ENCODE results near the gene EPB41L2. TPM values are rescaled to one million over a fixed set of nuclear protein-coding genes. Genes with fewer than 3 reads are reported as not detected.

The EPB41L2 gene
- total RNA-seq, 2 donors from 2014 or later = 41.9 to 47.2 TPM

GRCh38 chr6:130872250-130873095 is 190.6 kb downstream of the EPB41L2 start:
- Histone ChIP-seq H3K9me3 (no peaks in the 10 kb centered on the region), H3K4me1 (no peaks in the 10 kb centered on the region), H3K27me3 (no peaks in the 10 kb centered on the region), H3K36me3 (peaks cover 8% of the 10 kb centered on the region), H3K27ac (no peak overlapping the region), H3K4me3 (no peak overlapping the region)
- TF ChIP-seq, protein P1, sequence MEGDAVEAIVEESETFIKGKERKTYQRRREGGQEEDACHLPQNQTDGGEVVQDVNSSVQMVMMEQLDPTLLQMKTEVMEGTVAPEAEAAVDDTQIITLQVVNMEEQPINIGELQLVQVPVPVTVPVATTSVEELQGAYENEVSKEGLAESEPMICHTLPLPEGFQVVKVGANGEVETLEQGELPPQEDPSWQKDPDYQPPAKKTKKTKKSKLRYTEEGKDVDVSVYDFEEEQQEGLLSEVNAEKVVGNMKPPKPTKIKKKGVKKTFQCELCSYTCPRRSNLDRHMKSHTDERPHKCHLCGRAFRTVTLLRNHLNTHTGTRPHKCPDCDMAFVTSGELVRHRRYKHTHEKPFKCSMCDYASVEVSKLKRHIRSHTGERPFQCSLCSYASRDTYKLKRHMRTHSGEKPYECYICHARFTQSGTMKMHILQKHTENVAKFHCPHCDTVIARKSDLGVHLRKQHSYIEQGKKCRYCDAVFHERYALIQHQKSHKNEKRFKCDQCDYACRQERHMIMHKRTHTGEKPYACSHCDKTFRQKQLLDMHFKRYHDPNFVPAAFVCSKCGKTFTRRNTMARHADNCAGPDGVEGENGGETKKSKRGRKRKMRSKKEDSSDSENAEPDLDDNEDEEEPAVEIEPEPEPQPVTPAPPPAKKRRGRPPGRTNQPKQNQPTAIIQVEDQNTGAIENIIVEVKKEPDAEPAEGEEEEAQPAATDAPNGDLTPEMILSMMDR (IDR thresholded peaks at IDR 0.05) = peak; percentile 65 to 87
- peak; percentile 78 for DNase-seq (ENCODE audit: low spot score)

- no peaks in the 10 kb centered on the region for H3K9me3 ChIP-seq
- H3K27me3 ChIP-seq = no peaks in the 10 kb centered on the region
- DNase-seq (ENCODE audit: low spot score) = no peak
- H3K4me3 ChIP-seq = no peak overlapping the region
- TF ChIP-seq, protein P1 (IDR thresholded peaks at IDR 0.05) = no peak
- H3K36me3 ChIP-seq = peaks cover 8% of the 10 kb centered on the region
- H3K27ac ChIP-seq = no peak overlapping the region
- H3K4me1 ChIP-seq = no peaks in the 10 kb centered on the region
These were observed 192.7 kb downstream of the EPB41L2 start for GRCh38 chr6:130870179-130870880.

DNA sequence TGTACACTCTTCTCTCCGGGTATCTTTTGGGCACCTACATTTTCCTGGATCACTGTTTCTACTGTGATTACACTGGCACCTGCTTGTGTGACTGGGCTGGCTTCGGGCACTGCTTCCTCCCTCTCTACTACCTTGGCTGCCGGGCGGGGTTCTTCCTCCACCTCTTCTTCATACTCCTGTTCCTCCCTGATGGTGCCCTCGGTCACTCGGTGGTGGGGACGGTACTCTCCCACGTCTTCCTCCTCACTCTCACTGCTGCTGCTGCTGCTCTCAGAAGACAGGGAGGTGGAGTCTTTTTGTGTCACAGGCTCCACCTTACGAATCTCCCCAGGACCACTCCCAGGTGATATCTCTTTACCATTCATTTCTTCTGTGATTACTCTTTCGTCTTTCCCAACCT is 193.4 kb downstream of the EPB41L2 start:
- Histone ChIP-seq H3K27ac (no peak overlapping the region), H3K36me3 (peaks cover 14% of the 10 kb centered on the region), H3K9me3 (no peaks in the 10 kb centered on the region), H3K4me3 (no peak overlapping the region), H3K4me1 (no peaks in the 10 kb centered on the region), H3K27me3 (no peaks in the 10 kb centered on the region)
- TF ChIP-seq, protein P1 (IDR thresholded peaks at IDR 0.05) = no peak
- no peak for DNase-seq (ENCODE audit: low spot score)

DNA sequence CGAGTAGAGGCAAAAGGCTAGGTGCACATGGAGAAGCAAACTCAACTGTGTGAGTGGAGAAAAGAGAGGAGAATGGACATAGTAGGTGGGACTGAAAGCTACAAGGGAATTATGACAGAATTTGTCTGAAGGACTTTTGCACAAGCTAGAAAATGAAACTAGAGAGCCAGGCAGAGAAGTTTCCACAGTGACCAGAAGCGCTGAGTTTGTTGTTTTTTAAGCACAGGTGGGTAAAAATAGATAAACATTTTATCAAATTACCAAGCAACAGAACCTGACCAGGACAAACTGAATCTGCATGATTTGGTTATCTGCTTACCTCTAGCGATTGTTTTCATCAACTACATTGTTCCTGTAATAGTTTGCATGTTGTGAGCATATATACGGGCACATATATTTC is 197.3 kb downstream of the EPB41L2 start:
- peaks cover 15% of the 10 kb centered on the region for H3K36me3 ChIP-seq
- TF ChIP-seq, protein P1 (IDR thresholded peaks at IDR 0.05) = no peak
- no peak overlapping the region for H3K27ac ChIP-seq
- DNase-seq (ENCODE audit: low spot score) = no peak
- H3K27me3 ChIP-seq = no peaks in the 10 kb centered on the region
- H3K4me1 ChIP-seq = no peaks in the 10 kb centered on the region
- no peaks in the 10 kb centered on the region for H3K9me3 ChIP-seq
- H3K4me3 ChIP-seq = no peak overlapping the region

GRCh38 chr6:130864344-130864743 is 198.7 kb downstream of the EPB41L2 start:
- Histone ChIP-seq H3K27me3 (no peaks in the 10 kb centered on the region), H3K9me3 (no peaks in the 10 kb centered on the region), H3K27ac (no peak overlapping the region), H3K4me3 (no peak overlapping the region), H3K36me3 (peaks cover 9% of the 10 kb centered on the region), H3K4me1 (no peaks in the 10 kb centered on the region)
- no peak for DNase-seq (ENCODE audit: low spot score)
- TF ChIP-seq, protein P1 (IDR thresholded peaks at IDR 0.05) = no peak

Measured in right atrium auricular region (tissue), 2 donors.